KOPT-K1 (cell line): ENCODE measurements around the gene NUS1.
"Not testable (repeated sequence)": the region's sequence is repeated elsewhere in the genome, so short reads cannot be mapped to it uniquely, and the experiment has no call there.

ENCODE experiments used
- H3K27ac ChIP-seq: fragments of 200-600 bp; sonication (generic); 2 replicates; pipeline ENCODE4 v1.5.1; 2016; ENCODE audit warnings: antibody characterized with exemption, mild to moderate bottlenecking, low read depth, low read length; ENCODE audit not compliant: poor library complexity, severe bottlenecking
- H3K36me3 ChIP-seq: fragments of 200-600 bp; sonication (generic); 2 replicates; pipeline ENCODE4 v1.5.1; 2017; ENCODE audit warnings: antibody characterized with exemption, mild to moderate bottlenecking, low read length, moderate library complexity; ENCODE audit not compliant: insufficient read depth
- H3K9me3 ChIP-seq: fragments of 200-600 bp; sonication (generic); 2 replicates; pipeline ENCODE4 v1.5.1; 2017; ENCODE audit warnings: antibody characterized with exemption, low read length, mild to moderate bottlenecking; ENCODE audit not compliant: insufficient read depth, poor library complexity, severe bottlenecking

NUS1 gene

GRCh38 chr6:117674991-117675657, at the start of gene NUS1:
TSS of gene NUS1 (plus strand) at chr6:117675469. CDS start at chr6:117675671, 202 bp downstream.
- Histone ChIP-seq H3K36me3 (peaks cover 14% of the 10 kb centered on the region), H3K9me3 (peaks cover 3% of the 10 kb centered on the region), H3K27ac (peak within 1 kb of the TSS; percentile 72)

- Histone ChIP-seq H3K27ac (no peak overlapping the region), H3K36me3 (no peaks in the 10 kb centered on the region), H3K9me3 (peaks cover 60% of the 10 kb centered on the region)
These were observed 47.7 kb upstream of the NUS1 start for GRCh38 chr6:117627533-117627932.

- Histone ChIP-seq H3K27ac (no peak overlapping the region), H3K36me3 (no peaks in the 10 kb centered on the region), H3K9me3 (peaks cover 48% of the 10 kb centered on the region)
These were observed 46.1 kb upstream of the NUS1 start for GRCh38 chr6:117629119-117629660.

- H3K9me3 ChIP-seq = peaks cover 12% of the 10 kb centered on the region
- no peak overlapping the region for H3K27ac ChIP-seq
- H3K36me3 ChIP-seq = peaks cover 5% of the 10 kb centered on the region; the same call in 1 of the 2 replicates
These were observed 37.5 kb upstream of the NUS1 start for GRCh38 chr6:117637770-117638169.

GRCh38 chr6:117642976-117643375, 32.3 kb upstream of the NUS1 start:
- Histone ChIP-seq H3K27ac (no peak overlapping the region), H3K9me3 (peaks cover 17% of the 10 kb centered on the region), H3K36me3 (peaks cover 4% of the 10 kb centered on the region; the same call in 1 of the 2 replicates)

GRCh38 chr6:117651984-117652383, 23.3 kb upstream of the NUS1 start:
- H3K27ac ChIP-seq, H3K36me3 ChIP-seq: not testable (repeated sequence)
- peaks cover 11% of the 10 kb centered on the region for H3K9me3 ChIP-seq

GRCh38 chr6:117653949-117654348, 21.3 kb upstream of the NUS1 start:
- no peaks in the 10 kb centered on the region; the same call in 1 of the 2 replicates for H3K36me3 ChIP-seq
- H3K27ac ChIP-seq = no peak overlapping the region
- no peaks in the 10 kb centered on the region for H3K9me3 ChIP-seq

GRCh38 chr6:117655380-117655779, 19.9 kb upstream of the NUS1 start:
- Histone ChIP-seq H3K36me3 (no peaks in the 10 kb centered on the region; the same call in 1 of the 2 replicates), H3K27ac (peak overlapping the region; percentile 72), H3K9me3 (no peaks in the 10 kb centered on the region)

GRCh38 chr6:117666881-117667280, 8.4 kb upstream of the NUS1 start:
- H3K36me3 ChIP-seq = peaks cover 5% of the 10 kb centered on the region; the same call in 1 of the 2 replicates
- H3K9me3 ChIP-seq = peaks cover 11% of the 10 kb centered on the region
- H3K27ac ChIP-seq = no peak overlapping the region

GRCh38 chr6:117668736-117669135, 6.5 kb upstream of the NUS1 start:
- Histone ChIP-seq H3K36me3 (no peaks in the 10 kb centered on the region), H3K27ac (no peak overlapping the region), H3K9me3 (peaks cover 11% of the 10 kb centered on the region)

- Histone ChIP-seq H3K36me3 (peaks cover 9% of the 10 kb centered on the region), H3K9me3 (peaks cover 9% of the 10 kb centered on the region), H3K27ac (peak overlapping the region; percentile 72)
These were observed 766 bp upstream of the NUS1 start for GRCh38 chr6:117674503-117674902.

- not testable (repeated sequence) for H3K9me3 ChIP-seq
- peak overlapping the region; percentile 72 for H3K27ac ChIP-seq
These were observed 511 bp downstream of the NUS1 start for GRCh38 chr6:117675658-117676301.

GRCh38 chr6:117676577-117677218, 1.4 kb downstream of the NUS1 start:
- Histone ChIP-seq H3K9me3 (no peaks in the 10 kb centered on the region), H3K36me3 (peaks cover 22% of the 10 kb centered on the region), H3K27ac (no peak overlapping the region)

More at GRCh38 chr6:117675658-117676301, 511 bp downstream of the NUS1 start:
- H3K36me3 ChIP-seq = peaks cover 20% of the 10 kb centered on the region

GRCh38 chr6:117677553-117678141, 2.4 kb downstream of the NUS1 start:
- H3K36me3 ChIP-seq = peaks cover 22% of the 10 kb centered on the region
- no peaks in the 10 kb centered on the region for H3K9me3 ChIP-seq
- H3K27ac ChIP-seq = no peak overlapping the region
